ENCODE results near the gene CCDC12. TPM values are rescaled to one million over a fixed set of nuclear protein-coding genes. Genes with fewer than 3 reads are reported as not detected.

The CCDC12 gene
- total and polyA plus RNA-seq, 7 donors: 33.1 to 80.9 (median 41.0) TPM

GRCh38 chr3:46974421-46975171 is 1.9 kb downstream of the CCDC12 start:
- TF ChIP-seq POLR2AphosphoS5 (IDR thresholded peaks at IDR 0.05) (no peak), POLR2A (IDR thresholded peaks at IDR 0.05) (no peak), EP300 (IDR thresholded peaks at IDR 0.05) (no peak), CTCF (IDR thresholded peaks at IDR 0.05) (no peak)
- 74 to 78% methylated on average over 9 of the region's 9 CpGs for WGBS, 2 donors
- intact Hi-C loops (cut with DNase I): loop anchor here (5.0 kb wide), 1 partner anchor 188 kb away; the partner anchor contains the start of gene SETD2
- Histone ChIP-seq H3K27me3 (no peaks in the 10 kb centered on the region), H3K36me3 (no peaks in the 10 kb centered on the region), H3K4me1 (peaks cover 0 to 79% (median 66%) of the 10 kb centered on the region in 4 donors), H3K27ac (peak overlapping the region in 1 of 4 donors; percentile 95), H3K4me3 (peak overlapping the region in 1 of 4 donors; percentile 78), H3K9me3 (no peaks in the 10 kb centered on the region)
- DNase-seq: no peak

DNA sequence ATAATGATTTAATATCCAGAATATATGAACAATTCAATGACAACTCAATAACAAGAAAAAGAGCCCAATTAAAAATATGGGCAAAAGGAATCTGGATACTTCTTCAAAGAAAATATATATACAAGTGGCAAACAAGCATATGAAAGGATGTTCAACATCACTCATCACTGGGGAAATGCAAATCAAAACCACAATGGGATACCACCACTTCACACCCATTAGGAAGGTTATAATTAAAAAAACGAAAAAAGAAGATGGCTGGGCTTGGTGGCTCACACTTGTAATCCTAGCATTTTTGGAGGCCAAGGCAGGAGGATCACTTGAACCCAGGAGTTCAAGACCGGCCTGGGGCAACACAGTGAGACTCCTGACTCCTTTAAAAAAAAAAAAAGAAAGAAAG is 4.1 kb downstream of the CCDC12 start:
- TF ChIP-seq POLR2A (IDR thresholded peaks at IDR 0.05) (no peak), EP300 (IDR thresholded peaks at IDR 0.05) (no peak), CTCF (IDR thresholded peaks at IDR 0.05) (no peak), POLR2AphosphoS5 (IDR thresholded peaks at IDR 0.05) (no peak)
- H3K4me1 ChIP-seq: peaks cover 0 to 79% (median 71%) of the 10 kb centered on the region in 4 donors

GRCh38 chr3:46971742-46972141 is 4.8 kb downstream of the CCDC12 start:
- H3K27me3 ChIP-seq: no peaks in the 10 kb centered on the region
- peaks cover 0 to 80% (median 73%) of the 10 kb centered on the region in 4 donors for H3K4me1 ChIP-seq
- intact Hi-C loops (cut with DNase I): no loop called here
- H3K9me3 ChIP-seq: no peaks in the 10 kb centered on the region
- TF ChIP-seq POLR2AphosphoS5 (IDR thresholded peaks at IDR 0.05) (no peak), POLR2A (IDR thresholded peaks at IDR 0.05) (no peak), CTCF (IDR thresholded peaks at IDR 0.05) (no peak), EP300 (IDR thresholded peaks at IDR 0.05) (no peak)
- H3K4me3 ChIP-seq: no peak overlapping the region
- no peak for DNase-seq
- no peaks in the 10 kb centered on the region for H3K36me3 ChIP-seq
- peak overlapping the region in 2 of 4 donors; percentile 29 to 64 for H3K27ac ChIP-seq
- WGBS, 2 donors: 51 to 88% methylated on average over 1 of the region's 1 CpG

More for the DNA sequence above, 4.1 kb downstream of the CCDC12 start:
- no peaks in the 10 kb centered on the region for H3K27me3 ChIP-seq
- no peaks in the 10 kb centered on the region for H3K36me3 ChIP-seq
- no peaks in the 10 kb centered on the region for H3K9me3 ChIP-seq
- intact Hi-C loops (cut with DNase I): no loop called here
- WGBS, 2 donors: 75 to 81% methylated on average over 2 of the region's 2 CpGs
- no peak for DNase-seq
- no peak overlapping the region for H3K4me3 ChIP-seq
- H3K27ac ChIP-seq: no peak overlapping the region

GRCh38 chr3:46971151-46971550 is 5.4 kb downstream of the CCDC12 start:
- Histone ChIP-seq H3K4me3 (no peak overlapping the region), H3K9me3 (no peaks in the 10 kb centered on the region), H3K36me3 (no peaks in the 10 kb centered on the region), H3K4me1 (peaks cover 0 to 85% (median 77%) of the 10 kb centered on the region in 4 donors), H3K27ac (peak overlapping the region; percentile 29 to 64 (median 46)), H3K27me3 (no peaks in the 10 kb centered on the region)
- WGBS, 2 donors: 52 to 63% methylated on average over 6 of the region's 6 CpGs
- intact Hi-C loops (cut with DNase I): no loop called here
- no peak for DNase-seq
- TF ChIP-seq EP300 (IDR thresholded peaks at IDR 0.05): no peak
- TF ChIP-seq POLR2A (IDR thresholded peaks at IDR 0.05): no peak
- TF ChIP-seq CTCF (IDR thresholded peaks at IDR 0.05): no peak
- TF ChIP-seq POLR2AphosphoS5 (IDR thresholded peaks at IDR 0.05): no peak

Data from sigmoid colon (tissue), 7 donors.